HepG2 (cell line): Measurements from ENCODE around the gene ZG16B. TPM values are rescaled to one million over a fixed set of nuclear protein-coding genes. Genes with fewer than 3 reads are reported as not detected.
A peak's percentile ranks its signal among the peaks of the same experiment; 100 is the strongest.

ENCODE experiments used
- ARID4A ChIP-seq: sonication (generic); formaldehyde crosslinking; IDR thresholded peaks from 2 replicates; pipeline ENCODE4 v1.5.0; 2020; ENCODE audit warnings: mild to moderate bottlenecking, missing genetic modification reagents, borderline replicate concordance
- CC2D1A ChIP-seq: sonication (generic); formaldehyde crosslinking; IDR thresholded peaks from 2 replicates; pipeline ENCODE4 v1.8.1; 2023; ENCODE audit warnings: mild to moderate bottlenecking, missing genetic modification reagents
- CEBPB ChIP-seq: IDR thresholded peaks from 2 replicates; pipeline ENCODE4 v1.6.1; 2011; ENCODE audit warnings: low read depth, low read length, improper control_type of control experiment, borderline replicate concordance
- EEA1 ChIP-seq: sonication (generic); formaldehyde crosslinking; IDR thresholded peaks from 2 replicates; pipeline ENCODE4 v1.5.1; 2020; ENCODE audit warnings: mild to moderate bottlenecking, missing genetic modification reagents, borderline replicate concordance
- HOXA7 ChIP-seq: sonication (generic); formaldehyde crosslinking; IDR thresholded peaks from 2 replicates; pipeline ENCODE4 v1.8.1; 2022; ENCODE audit warnings: mild to moderate bottlenecking, missing genetic modification reagents, moderate library complexity
- KLF6 ChIP-seq: IDR thresholded peaks from 2 replicates; pipeline ENCODE4 v1.8.0; 2016; ENCODE audit warnings: missing biosample characterization, missing genetic modification reagents
- MED1 ChIP-seq: sonication (generic); formaldehyde crosslinking; IDR thresholded peaks from 2 replicates; pipeline ENCODE4 v1.4.0; 2020; ENCODE audit warnings: missing genetic modification reagents
- MYNN ChIP-seq: sonication (generic); formaldehyde crosslinking; IDR thresholded peaks from 2 replicates; pipeline ENCODE4 v1.4.0; 2020; ENCODE audit warnings: mild to moderate bottlenecking, low read depth, missing genetic modification reagents
- NR1H2 ChIP-seq: sonication (generic); formaldehyde crosslinking; IDR thresholded peaks from 2 replicates; pipeline ENCODE4 v1.8.1; 2022; ENCODE audit warnings: low read depth, missing genetic modification reagents, borderline replicate concordance
- PCBP1 ChIP-seq: fragments of 200-400 bp; formaldehyde crosslinking; IDR thresholded peaks from 2 replicates; pipeline ENCODE4 v1.6.1; 2017; ENCODE audit warnings: mild to moderate bottlenecking, low read depth, low read length, borderline replicate concordance
- PHF8 ChIP-seq: sonication (generic); formaldehyde crosslinking; IDR thresholded peaks from 2 replicates; pipeline ENCODE4 v1.5.0; 2020; ENCODE audit warnings: missing genetic modification reagents
- SOX6 ChIP-seq, 2 experiments: fragments of 450-650 bp in 1 of 2; sonication (generic) in 1 of 2; formaldehyde crosslinking in 1 of 2; IDR thresholded peaks; 2 replicates each; pipeline versions ENCODE4 v1.4.0 to v1.6.1; 2017 to 2020; ENCODE audit warnings: antibody characterized with exemption in 1 of 2, mild to moderate bottlenecking in 1 of 2, missing genetic modification reagents in 1 of 2
- STAG1 ChIP-seq: sonication (generic); formaldehyde crosslinking; IDR thresholded peaks from 2 replicates; pipeline ENCODE4 v1.4.0; 2020; ENCODE audit warnings: missing genetic modification reagents
- ZNF20 ChIP-seq: sonication (generic); formaldehyde crosslinking; IDR thresholded peaks from 2 replicates; pipeline ENCODE4 v1.4.0; 2020; ENCODE audit warnings: mild to moderate bottlenecking, moderate library complexity, missing genetic modification reagents
- ZNF337 ChIP-seq: sonication (generic); formaldehyde crosslinking; IDR thresholded peaks from 2 replicates; pipeline ENCODE4 v1.5.1; 2020; ENCODE audit warnings: missing genetic modification reagents, low read depth, mild to moderate bottlenecking, borderline replicate concordance
- ZNF724P ChIP-seq: sonication (generic); formaldehyde crosslinking; IDR thresholded peaks from 2 replicates; pipeline ENCODE4 v1.8.0; 2022; ENCODE audit warnings: missing genetic modification reagents, borderline replicate concordance
- ZNF761 ChIP-seq: sonication (generic); formaldehyde crosslinking; conservative IDR thresholded peaks from 2 replicates; pipeline ENCODE4 v1.4.0; 2020; ENCODE audit warnings: mild to moderate bottlenecking, missing genetic modification reagents
- ZSCAN21 ChIP-seq: sonication (generic); formaldehyde crosslinking; IDR thresholded peaks from 2 replicates; pipeline ENCODE4 v1.8.0; 2022; ENCODE audit warnings: mild to moderate bottlenecking, missing genetic modification reagents, moderate library complexity, borderline replicate concordance
- polyA plus RNA-seq, 8 experiments: library from polyadenylated mRNA; depleted of rRNA in 3 of 8; stranded (reverse) in 7 of 8; unstranded in 1 of 8; fragments of >200 nt; fragmentation: Illumina TruSeq in 4 of 8; extraction: Trizol in 4 of 8; gene quantifications; 2 replicates each; pipeline versions ENCODE4 v1.2.1 to v1.2.3, GENCODE V29; 2011 to 2016; ENCODE audit warnings: low read depth in 4 of 8, missing spikeins in 1 of 8, mixed read lengths in 1 of 8; ENCODE audit not compliant: insufficient read depth in 1 of 8
- total RNA-seq, 5 experiments: library from RNA; depleted of rRNA; stranded (reverse); fragments of >200 nt; fragmentation: Illumina TruSeq; extraction: Trizol; gene quantifications; 2 replicates each; pipeline ENCODE4 v1.2.3, GENCODE V29; 2016; ENCODE audit warnings: low read depth in 1 of 5
- TF ChIP-seq, protein P1 (sequence below): sonication (generic); formaldehyde crosslinking; IDR thresholded peaks from 2 replicates; pipeline ENCODE4; 2020; ENCODE audit warnings: missing genetic modification reagents, mild to moderate bottlenecking, borderline replicate concordance
- TF ChIP-seq, protein P2 (sequence below): IDR thresholded peaks from 2 replicates; pipeline ENCODE4 v1.6.1; 2016; ENCODE audit warnings: missing biosample characterization, missing genetic modification reagents, low read depth

ZG16B gene
- total and polyA plus RNA-seq, 2 of the 13 experiments (the other 11 are each of a cell fraction or from before 2014, with no cell fraction given), result 1.5 to 11.3 TPM

DNA sequence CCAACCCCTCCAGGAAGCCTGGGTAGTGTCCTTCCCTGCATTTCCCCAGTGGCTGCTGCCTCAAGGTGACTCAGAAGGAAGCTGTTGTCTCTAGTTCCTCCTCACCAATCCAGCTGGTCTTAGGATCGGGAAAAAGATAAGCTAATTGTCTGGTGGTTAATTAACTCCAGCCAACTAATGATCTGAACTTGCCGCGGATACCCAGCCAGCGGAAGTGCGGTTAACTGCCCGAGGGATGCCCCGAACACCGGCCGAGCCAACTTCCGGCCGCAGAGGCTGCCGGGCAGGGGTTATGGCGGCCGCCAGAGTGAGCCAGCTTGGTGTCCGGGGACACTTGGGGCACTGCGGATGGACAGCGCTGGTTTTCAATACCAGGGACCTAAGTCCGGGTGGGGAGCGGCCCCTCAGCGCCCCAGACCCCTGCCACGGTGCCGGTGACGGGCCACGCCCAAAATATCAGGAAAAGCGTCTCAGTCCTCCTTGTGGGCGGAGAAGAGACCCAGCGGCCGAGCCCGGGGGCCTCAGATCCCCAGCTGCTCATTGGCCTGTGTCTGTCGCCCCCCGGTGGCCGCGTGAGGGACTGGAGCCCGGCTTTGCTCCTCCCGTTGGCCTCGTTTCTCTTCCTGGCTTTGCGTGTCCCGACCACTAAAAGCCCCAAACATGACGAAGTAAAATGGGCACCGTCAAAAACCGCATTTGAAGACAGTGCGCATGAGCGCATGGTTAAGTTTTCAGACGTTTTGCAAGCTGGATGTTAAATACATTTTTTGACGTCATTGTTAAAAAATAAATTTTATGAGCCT is 38.1 kb downstream of the ZG16B start (continued):
- TF ChIP-seq ARID4A (CRISPR knock-in tag) (peak; percentile 81), PCBP1 (0 out of 2 replicates have a peak, but pooled peaks have one; percentile 45), ZNF724P (CRISPR knock-in tag) (no peak), NR1H2 (CRISPR knock-in tag) (no peak), EEA1 (CRISPR knock-in tag) (0 out of 2 replicates have a peak, but pooled peaks have one; percentile 59), ZNF20 (CRISPR knock-in tag) (0 out of 2 replicates have a peak, but pooled peaks have one; percentile 26), ZNF337 (CRISPR knock-in tag) (no peak), SOX6 (IDR thresholded peaks at IDR 0.05) (no peak), SOX6 (CRISPR knock-in tag; IDR thresholded peaks at IDR 0.05) (peak; percentile 61), MED1 (peak; percentile 54; the same call in 1 of the 2 replicates), KLF6 (peak; percentile 53; the same call in 1 of the 2 replicates), ZNF761 (CRISPR knock-in tag) (peak; percentile 48; the same call in 1 of the 2 replicates), HOXA7 (CRISPR knock-in tag) (no peak), STAG1 (peak; percentile 87), ZSCAN21 (0 out of 2 replicates have a peak, but pooled peaks have one; percentile 30), CEBPB (no peak), MYNN (CRISPR knock-in tag) (no peak), CC2D1A (CRISPR knock-in tag) (0 out of 2 replicates have a peak, but pooled peaks have one; percentile 77), PHF8 (CRISPR knock-in tag) (peak; percentile 94)
- TF ChIP-seq, protein P1, sequence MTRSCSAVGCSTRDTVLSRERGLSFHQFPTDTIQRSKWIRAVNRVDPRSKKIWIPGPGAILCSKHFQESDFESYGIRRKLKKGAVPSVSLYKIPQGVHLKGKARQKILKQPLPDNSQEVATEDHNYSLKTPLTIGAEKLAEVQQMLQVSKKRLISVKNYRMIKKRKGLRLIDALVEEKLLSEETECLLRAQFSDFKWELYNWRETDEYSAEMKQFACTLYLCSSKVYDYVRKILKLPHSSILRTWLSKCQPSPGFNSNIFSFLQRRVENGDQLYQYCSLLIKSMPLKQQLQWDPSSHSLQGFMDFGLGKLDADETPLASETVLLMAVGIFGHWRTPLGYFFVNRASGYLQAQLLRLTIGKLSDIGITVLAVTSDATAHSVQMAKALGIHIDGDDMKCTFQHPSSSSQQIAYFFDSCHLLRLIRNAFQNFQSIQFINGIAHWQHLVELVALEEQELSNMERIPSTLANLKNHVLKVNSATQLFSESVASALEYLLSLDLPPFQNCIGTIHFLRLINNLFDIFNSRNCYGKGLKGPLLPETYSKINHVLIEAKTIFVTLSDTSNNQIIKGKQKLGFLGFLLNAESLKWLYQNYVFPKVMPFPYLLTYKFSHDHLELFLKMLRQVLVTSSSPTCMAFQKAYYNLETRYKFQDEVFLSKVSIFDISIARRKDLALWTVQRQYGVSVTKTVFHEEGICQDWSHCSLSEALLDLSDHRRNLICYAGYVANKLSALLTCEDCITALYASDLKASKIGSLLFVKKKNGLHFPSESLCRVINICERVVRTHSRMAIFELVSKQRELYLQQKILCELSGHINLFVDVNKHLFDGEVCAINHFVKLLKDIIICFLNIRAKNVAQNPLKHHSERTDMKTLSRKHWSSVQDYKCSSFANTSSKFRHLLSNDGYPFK (CRISPR knock-in tag), result peak; percentile 87
- TF ChIP-seq, protein P2, sequence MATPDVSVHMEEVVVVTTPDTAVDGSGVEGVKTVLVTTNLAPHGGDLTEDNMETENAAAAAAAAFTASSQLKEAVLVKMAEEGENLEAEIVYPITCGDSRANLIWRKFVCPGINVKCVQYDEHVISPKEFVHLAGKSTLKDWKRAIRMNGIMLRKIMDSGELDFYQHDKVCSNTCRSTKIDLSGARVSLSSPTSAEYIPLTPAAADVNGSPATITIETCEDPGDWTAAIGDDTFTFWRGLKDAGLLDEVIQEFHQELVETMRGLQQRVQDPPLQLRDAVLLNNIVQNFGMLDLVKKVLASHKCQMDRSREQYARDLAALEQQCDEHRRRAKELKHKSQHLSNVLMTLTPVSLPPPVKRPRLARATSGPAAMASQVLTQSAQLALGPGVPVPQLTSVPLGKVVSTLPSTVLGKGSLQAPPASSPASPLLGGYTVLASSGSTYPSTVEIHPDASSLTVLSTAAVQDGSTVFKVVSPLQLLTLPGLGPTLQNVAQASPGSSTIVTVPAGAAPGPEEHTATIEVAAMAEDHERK (CRISPR knock-in tag), result no peak
